GM21786 (cell line): Measurements from ENCODE around the gene ZNF853.

ENCODE experiments used
- ATAC-seq: cut with Tn5 transposase; IDR thresholded peaks from one replicate; pipeline ENCODE4 v1.9.1; 2021; ENCODE audit not compliant: unreplicated experiment

Gene ZNF853

GRCh38 chr7:6636741-6637543 lies 21.5 kb downstream of the ZNF853 start, which contains the start of gene ZNF316:
ZNF316 (plus strand) TSS chr7:6637318; CDS start chr7:6642410, 5,092 bp downstream.
- peak; percentile 52 for ATAC-seq

GRCh38 chr7:6637544-6638229 lies 22.3 kb downstream of the ZNF853 start:
- ATAC-seq: peak; percentile 85

DNA sequence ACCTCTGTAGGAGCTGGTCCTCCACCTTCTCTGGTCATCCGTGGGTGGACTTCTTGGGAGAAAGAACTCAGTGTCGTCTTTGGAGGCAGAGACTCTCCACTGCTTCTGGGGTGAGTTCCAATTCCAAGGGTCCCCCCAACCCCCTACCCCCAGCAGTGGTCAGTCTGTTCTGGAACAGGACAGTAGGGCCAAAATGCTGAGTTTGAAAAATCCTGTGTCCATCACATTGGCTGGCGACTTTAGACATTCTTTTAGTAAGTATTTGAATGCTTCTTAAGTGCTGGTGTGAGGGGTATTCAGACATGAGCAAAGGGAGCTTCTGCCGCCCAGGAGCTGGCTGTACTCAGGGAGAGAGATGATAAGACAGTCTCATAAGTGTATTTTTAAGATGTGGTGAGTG lies 23.6 kb downstream of the ZNF853 start:
- no peak for ATAC-seq

GRCh38 chr7:6639627-6640026 lies 24.2 kb downstream of the ZNF853 start:
- no peak for ATAC-seq

DNA sequence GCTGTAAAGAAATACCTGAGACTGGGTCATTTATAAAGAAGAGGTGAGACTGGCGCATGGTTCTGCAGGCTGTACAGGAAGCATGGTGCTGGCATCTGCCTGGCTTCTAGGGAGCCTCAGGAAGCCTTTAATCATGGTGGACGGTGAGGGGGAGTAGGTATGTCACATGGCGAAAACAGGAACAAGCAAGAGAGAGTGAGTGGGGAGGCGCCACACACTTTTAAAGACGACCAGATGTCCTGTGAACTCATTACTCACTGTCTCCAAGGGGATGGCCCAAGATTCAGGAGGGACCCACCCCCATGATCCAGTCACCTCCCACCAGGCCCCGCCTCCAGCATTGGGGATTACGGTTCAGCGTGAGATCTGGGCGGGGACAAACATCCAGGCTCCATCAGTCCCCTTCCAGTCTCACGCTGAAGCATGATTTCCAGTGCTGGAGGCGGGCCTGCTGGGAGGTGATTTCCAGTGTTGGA lies 24.9 kb downstream of the ZNF853 start:
- no peak for ATAC-seq

DNA sequence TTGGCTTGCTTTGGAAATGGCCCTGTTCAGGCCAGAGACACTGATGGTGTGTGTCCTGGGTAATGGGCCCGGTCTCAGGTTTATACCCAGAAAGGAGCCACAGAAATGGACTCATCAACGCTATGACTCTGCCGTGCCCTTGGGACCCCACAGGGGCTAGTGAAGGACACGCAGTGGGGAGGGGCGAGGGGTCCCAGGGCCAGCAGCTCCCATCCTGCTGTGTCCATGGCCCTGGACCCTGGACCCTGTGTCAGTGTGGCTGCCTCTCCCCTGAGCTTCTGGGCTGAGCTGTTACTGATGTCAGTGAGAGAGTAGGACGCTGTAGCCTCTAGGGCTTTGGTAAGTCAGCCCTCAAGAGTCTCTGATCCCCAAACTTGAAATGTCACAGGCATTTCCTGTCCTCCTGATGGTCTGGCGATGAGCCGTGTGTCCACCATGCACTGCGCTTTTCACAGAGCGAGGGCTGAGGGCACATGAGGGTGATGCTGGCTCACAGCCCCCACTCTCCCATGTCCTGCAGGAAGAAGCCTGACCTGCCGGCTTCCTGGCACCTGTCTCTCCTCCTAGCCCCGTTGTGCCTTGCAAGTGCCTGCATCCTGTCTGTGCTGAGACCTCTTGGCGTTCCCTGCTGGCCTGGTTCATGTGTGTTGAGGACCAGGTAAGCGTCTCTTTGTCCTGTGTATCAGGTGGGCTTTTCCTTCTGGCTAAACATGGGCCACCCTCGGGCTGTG lies 26.1 kb downstream of the ZNF853 start:
- ATAC-seq: no peak

DNA sequence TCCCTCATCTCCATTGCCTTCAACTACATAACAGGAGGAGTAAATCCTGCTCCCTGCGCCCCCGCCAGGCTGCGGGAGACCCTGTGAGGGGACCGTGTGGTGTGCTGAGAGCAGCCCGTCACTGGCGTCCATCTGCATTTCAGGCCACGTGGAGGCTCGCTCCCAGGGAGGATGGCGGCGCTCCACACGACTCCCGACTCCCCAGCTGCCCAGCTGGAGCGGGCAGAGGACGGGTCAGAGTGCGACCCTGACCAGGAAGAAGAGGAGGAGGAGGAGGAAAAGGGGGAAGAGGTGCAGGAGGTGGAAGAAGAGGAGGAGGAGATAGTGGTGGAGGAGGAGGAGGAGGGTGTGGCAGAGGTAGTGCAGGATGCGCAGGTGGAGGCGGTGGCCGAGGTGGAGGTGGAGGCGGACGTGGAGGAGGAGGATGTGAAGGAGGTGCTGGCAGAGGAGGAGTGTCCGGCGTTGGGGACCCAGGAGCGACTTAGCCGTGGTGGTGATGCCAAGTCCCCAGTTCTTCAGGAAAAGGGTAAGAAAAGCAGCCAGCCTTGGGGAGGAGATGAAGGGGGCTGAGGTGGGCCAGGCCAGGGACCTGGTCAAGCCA lies 26.9 kb downstream of the ZNF853 start:
- no peak for ATAC-seq

GRCh38 chr7:6642861-6643640 lies 27.6 kb downstream of the ZNF853 start:
- ATAC-seq: no peak

GRCh38 chr7:6643915-6644625 lies 28.7 kb downstream of the ZNF853 start:
- ATAC-seq: no peak

DNA sequence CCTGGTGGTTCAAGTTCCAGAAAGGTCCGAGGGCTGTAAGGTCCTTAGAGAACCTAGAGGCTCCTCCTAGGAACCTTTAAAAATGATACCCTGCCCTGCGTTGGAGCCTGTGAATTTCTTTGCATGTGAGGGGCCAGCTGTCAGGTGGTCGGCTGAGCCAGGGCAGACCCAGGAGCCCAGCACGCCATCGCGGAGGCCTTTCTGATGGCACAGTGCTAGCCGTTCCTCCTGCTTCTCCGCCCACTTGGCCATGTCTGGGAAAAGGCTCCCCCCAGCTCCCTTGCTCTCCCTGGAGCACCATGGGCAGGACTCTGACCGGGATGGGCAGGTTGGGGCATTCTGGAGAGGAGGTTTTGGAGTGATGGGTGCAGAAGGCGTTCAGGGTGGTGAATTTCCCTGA lies 29.3 kb downstream of the ZNF853 start:
- ATAC-seq: no peak

- ATAC-seq: no peak
Observed at GRCh38 chr7:6646465-6646864, 31.1 kb downstream of the ZNF853 start.

- ATAC-seq: no peak
Observed at GRCh38 chr7:6647080-6647479, 31.7 kb downstream of the ZNF853 start.

DNA sequence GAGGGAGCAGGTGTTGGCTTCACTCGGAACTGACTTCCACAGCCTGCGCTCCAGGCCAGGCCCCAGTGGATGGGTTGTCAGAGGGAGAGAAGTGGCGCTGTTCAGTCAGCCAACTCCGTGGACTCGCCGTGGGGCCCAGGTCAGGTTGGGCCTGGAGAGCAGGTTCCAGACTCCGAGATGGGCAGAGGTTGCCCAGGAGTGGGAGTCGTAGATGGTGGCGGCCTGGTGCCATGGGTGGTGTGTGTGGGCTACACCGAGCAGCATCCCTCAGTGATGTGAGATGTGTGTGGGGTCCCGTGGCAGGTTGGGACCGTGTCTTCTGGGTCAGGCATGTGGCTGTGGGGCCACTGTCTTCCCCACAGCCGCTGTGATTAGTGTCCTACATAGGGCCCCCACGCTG lies 32.1 kb downstream of the ZNF853 start:
- no peak for ATAC-seq

DNA sequence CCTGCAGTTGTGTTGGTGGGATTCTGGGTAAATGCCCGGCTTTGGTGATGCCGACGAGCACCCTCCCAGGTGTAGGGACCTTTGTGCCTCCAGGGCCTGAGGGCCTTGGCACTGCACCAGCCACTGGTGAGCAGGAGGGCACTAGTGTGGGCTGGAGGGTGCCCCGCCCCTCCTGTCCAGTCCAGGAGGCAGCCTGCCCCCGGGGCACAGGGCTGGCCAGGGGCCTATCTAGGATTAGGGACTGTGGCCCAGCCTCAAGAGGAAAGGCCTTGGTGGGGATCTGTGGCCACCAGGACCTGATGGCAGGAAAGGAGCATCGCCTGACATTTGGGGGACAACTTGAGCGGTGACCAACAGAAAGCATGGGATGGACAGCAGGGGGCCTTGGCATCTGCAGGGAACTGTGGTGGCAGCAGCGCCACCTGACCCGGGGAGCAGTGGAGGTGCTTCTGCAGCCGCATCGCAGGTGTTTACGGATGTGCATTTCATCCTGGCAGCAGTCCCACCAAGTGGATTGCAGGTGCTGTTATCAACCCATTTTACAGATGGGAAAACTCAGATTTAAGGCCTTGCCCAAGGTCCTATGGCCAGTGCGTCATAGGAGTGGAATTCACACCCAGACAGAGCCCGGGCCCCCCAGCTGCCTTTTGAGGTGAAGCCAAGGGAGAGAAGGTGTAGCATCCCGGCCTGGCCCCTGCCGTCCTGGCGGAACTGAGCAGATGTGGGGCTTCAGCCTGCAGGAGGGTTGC lies 32.8 kb downstream of the ZNF853 start:
- no peak for ATAC-seq

DNA sequence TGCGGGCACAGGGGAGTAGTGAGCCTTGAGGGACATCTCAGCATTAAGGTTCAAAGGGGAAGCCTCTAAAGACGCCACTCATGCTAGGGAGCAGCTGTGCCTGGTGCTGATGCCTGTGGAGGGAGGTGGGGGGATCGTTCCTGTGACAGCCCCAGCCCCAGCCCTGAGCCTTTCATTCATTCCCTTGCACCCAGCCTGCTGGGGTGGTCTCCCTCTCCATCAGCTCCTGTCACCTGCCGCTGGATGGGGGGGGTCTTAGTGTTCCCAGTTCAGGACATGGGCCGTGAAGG lies 33.4 kb downstream of the ZNF853 start:
- no peak for ATAC-seq

- no peak for ATAC-seq
Observed at GRCh38 chr7:6649241-6649961, 34.0 kb downstream of the ZNF853 start.

GRCh38 chr7:6650086-6650485 lies 34.7 kb downstream of the ZNF853 start:
- no peak for ATAC-seq

- ATAC-seq: no peak
Observed at GRCh38 chr7:6650521-6651011, 35.2 kb downstream of the ZNF853 start.
